K562 (cell line): Measurements from ENCODE around the gene CAPZA1. TPM values are rescaled to one million over a fixed set of nuclear protein-coding genes. Genes with fewer than 3 reads are reported as not detected.

Source experiments
- ARID1B ChIP-seq: fragments of 450-650 bp; IDR thresholded peaks from 2 replicates; pipeline ENCODE4 v1.6.1; 2016; ENCODE audit warnings: antibody characterized with exemption, mild to moderate bottlenecking, inconsistent platforms
- ATF1 ChIP-seq, 2 experiments: fragments of 450-650 bp in 1 of 2; IDR thresholded peaks; 2 replicates each; pipeline ENCODE4 v1.6.1; 2016; ENCODE audit warnings: missing compliant biosample characterization in 1 of 2, missing genetic modification characterization in 1 of 2
- CC2D1A ChIP-seq: fragments of 450-650 bp; IDR thresholded peaks from 2 replicates; pipeline ENCODE4 v1.6.1; 2017; ENCODE audit warnings: mild to moderate bottlenecking
- EGR1 ChIP-seq: fragments of 450-650 bp; conservative IDR thresholded peaks from 2 replicates; pipeline ENCODE4 v1.6.1; 2017; ENCODE audit warnings: mild to moderate bottlenecking
- HNRNPUL1 ChIP-seq: fragments of 200-400 bp; formaldehyde crosslinking; IDR thresholded peaks from 2 replicates; pipeline ENCODE4 v1.6.1; 2017; ENCODE audit warnings: low read length
- KLF6 ChIP-seq: fragments of 250-450 bp; sonication (Bioruptor Pico); IDR thresholded peaks from 2 replicates; pipeline ENCODE4 v1.4.0; 2020; ENCODE audit warnings: mild to moderate bottlenecking, moderate library complexity, borderline replicate concordance
- LARP7 ChIP-seq: fragments of 450-650 bp; IDR thresholded peaks from 2 replicates; pipeline ENCODE4 v1.6.1; 2016
- NBN ChIP-seq: fragments of 450-650 bp; IDR thresholded peaks from 2 replicates; pipeline ENCODE4 v1.6.1; 2016; ENCODE audit warnings: low read depth, mild to moderate bottlenecking
- NFRKB ChIP-seq: fragments of 450-650 bp; IDR thresholded peaks from 2 replicates; pipeline ENCODE4 v1.6.1; 2016; ENCODE audit warnings: low read depth
- POLR2A ChIP-seq: fragments of 450-650 bp; conservative IDR thresholded peaks from 2 replicates; pipeline ENCODE4 v1.6.1; 2016
- POLR2AphosphoS2 ChIP-seq: IDR thresholded peaks from 2 replicates; pipeline ENCODE4 v1.6.1; 2012; ENCODE audit warnings: low read length, improper control_type of control experiment
- TARDBP ChIP-seq: fragments of 450-650 bp; IDR thresholded peaks from 2 replicates; pipeline ENCODE4 v1.6.1; 2016
- TOE1 ChIP-seq, 2 experiments: fragments of 450-650 bp in 1 of 2; sonication (generic) in 1 of 2; formaldehyde crosslinking in 1 of 2; IDR thresholded peaks; 2 replicates each; pipeline versions ENCODE4 v1.7.1 to v1.8.0; 2016 to 2022; ENCODE audit warnings: borderline replicate concordance in 2 of 2, mild to moderate bottlenecking in 2 of 2, antibody characterized with exemption in 1 of 2, inconsistent platforms in 1 of 2, low read depth in 1 of 2, missing genetic modification reagents in 1 of 2, moderate library complexity in 1 of 2
- TRIM28 ChIP-seq: fragments of 450-650 bp; IDR thresholded peaks from 2 replicates; pipeline ENCODE4 v1.6.1; 2017
- ZFX ChIP-seq: sonication (generic); formaldehyde crosslinking; IDR thresholded peaks from 2 replicates; pipeline ENCODE4 v1.8.0; 2022; ENCODE audit warnings: mild to moderate bottlenecking, missing genetic modification reagents, moderate library complexity
- ZNF3 ChIP-seq: fragments of 250-450 bp; sonication (Bioruptor Pico); IDR thresholded peaks from 2 replicates; pipeline ENCODE4 v1.5.0; 2021; ENCODE audit warnings: mild to moderate bottlenecking, moderate library complexity
- ZNF324 ChIP-seq: fragments of 250-450 bp; sonication (Bioruptor Pico); IDR thresholded peaks from 2 replicates; pipeline ENCODE4 v1.4.0; 2020; ENCODE audit warnings: mild to moderate bottlenecking
- polyA plus RNA-seq, 8 experiments: library from polyadenylated mRNA; depleted of rRNA in 4 of 8; stranded (reverse) in 5 of 8; unstranded in 3 of 8; fragments of >200 nt; fragmentation: Nextera tagmentation in 2 of 8; fragmentation: Illumina TruSeq in 1 of 8; extraction: Ambion mirVana in 2 of 8; extraction: Trizol in 1 of 8; gene quantifications; 2 replicates each; pipeline versions ENCODE4 v1.2.1 to v1.2.3, GENCODE V29; 2011 to 2014; ENCODE audit warnings: inconsistent platforms in 1 of 8, missing spikeins in 1 of 8
- total RNA-seq, 7 experiments: library from RNA; depleted of rRNA in 6 of 7; stranded (reverse); fragments of >200 nt in 6 of 7; fragmentation: Illumina TruSeq in 2 of 7; extraction: Trizol in 2 of 7; gene quantifications; 2 replicates each; pipeline versions ENCODE4 v1.2.1 to v1.2.3, GENCODE V29; 2011 to 2021; ENCODE audit warnings: low replicate concordance in 1 of 7
- TF ChIP-seq, protein P1 (sequence below), 2 experiments: fragments of 450-650 bp in 1 of 2; sonication (generic) in 1 of 2; formaldehyde crosslinking in 1 of 2; IDR thresholded peaks; 2 replicates each; pipeline versions ENCODE4 v1.7.1 to v1.9.0; 2016 to 2022; ENCODE audit warnings: inconsistent platforms in 1 of 2, mild to moderate bottlenecking in 1 of 2, missing genetic modification reagents in 1 of 2
- TF ChIP-seq, protein P2 (sequence below): fragments of 450-650 bp; formaldehyde crosslinking; IDR thresholded peaks from 2 replicates; pipeline ENCODE4 v1.4.0; 2020; ENCODE audit warnings: mild to moderate bottlenecking, moderate library complexity

CAPZA1 gene
- total and polyA plus RNA-seq, 9 of the 15 experiments (the other 6 are each of a cell fraction or from before 2014, with no cell fraction given) = 237 to 1,020 (median 306) TPM

DNA sequence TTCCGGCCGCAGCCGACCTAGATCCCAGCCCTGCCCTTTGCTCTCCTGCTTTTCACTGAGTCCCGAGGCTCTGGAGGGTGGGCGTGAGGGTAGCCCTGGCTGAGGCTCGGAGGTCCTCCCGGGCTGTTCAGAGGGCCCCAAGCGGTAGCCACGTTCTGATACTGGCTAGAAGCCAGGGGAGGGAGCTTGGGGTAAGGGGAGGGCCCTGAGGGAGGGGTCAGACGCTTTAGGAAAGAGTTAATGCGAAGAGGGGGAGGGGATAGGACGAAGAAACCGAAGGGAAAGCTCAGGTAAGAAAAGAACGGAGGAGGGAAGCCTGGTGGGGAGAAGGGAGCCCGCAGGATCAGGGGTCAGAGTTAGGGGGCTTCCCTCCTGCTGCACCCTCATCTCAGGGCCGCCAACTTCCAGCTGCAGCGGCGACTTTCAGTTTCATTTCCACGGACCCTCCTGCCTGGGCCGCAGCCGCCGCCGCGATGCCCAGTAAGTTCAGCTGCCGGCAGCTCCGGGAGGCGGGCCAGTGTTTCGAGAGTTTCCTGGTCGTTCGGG is 54.9 kb downstream of the CAPZA1 start, which contains the start of gene MOV10 (continued):
- TF ChIP-seq, protein P1, sequence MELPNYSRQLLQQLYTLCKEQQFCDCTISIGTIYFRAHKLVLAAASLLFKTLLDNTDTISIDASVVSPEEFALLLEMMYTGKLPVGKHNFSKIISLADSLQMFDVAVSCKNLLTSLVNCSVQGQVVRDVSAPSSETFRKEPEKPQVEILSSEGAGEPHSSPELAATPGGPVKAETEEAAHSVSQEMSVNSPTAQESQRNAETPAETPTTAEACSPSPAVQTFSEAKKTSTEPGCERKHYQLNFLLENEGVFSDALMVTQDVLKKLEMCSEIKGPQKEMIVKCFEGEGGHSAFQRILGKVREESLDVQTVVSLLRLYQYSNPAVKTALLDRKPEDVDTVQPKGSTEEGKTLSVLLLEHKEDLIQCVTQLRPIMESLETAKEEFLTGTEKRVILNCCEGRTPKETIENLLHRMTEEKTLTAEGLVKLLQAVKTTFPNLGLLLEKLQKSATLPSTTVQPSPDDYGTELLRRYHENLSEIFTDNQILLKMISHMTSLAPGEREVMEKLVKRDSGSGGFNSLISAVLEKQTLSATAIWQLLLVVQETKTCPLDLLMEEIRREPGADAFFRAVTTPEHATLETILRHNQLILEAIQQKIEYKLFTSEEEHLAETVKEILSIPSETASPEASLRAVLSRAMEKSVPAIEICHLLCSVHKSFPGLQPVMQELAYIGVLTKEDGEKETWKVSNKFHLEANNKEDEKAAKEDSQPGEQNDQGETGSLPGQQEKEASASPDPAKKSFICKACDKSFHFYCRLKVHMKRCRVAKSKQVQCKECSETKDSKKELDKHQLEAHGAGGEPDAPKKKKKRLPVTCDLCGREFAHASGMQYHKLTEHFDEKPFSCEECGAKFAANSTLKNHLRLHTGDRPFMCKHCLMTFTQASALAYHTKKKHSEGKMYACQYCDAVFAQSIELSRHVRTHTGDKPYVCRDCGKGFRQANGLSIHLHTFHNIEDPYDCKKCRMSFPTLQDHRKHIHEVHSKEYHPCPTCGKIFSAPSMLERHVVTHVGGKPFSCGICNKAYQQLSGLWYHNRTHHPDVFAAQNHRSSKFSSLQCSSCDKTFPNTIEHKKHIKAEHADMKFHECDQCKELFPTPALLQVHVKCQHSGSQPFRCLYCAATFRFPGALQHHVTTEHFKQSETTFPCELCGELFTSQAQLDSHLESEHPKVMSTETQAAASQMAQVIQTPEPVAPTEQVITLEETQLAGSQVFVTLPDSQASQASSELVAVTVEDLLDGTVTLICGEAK (IDR thresholded peaks at IDR 0.05) = peak; percentile 65
- TF ChIP-seq, protein P1 (CRISPR knock-in tag; IDR thresholded peaks at IDR 0.05) = no peak
- TF ChIP-seq ARID1B (peak; percentile 69; the same call in 1 of the 2 replicates), ZFX (peak; percentile 91), HNRNPUL1 (peak; percentile 19; the same call in 1 of the 2 replicates), CC2D1A (peak; percentile 57; the same call in 1 of the 2 replicates), POLR2AphosphoS2 (peak; percentile 55), LARP7 (peak; percentile 77; the same call in 1 of the 2 replicates), NBN (peak; percentile 77; the same call in 1 of the 2 replicates), NFRKB (peak; percentile 78; the same call in 1 of the 2 replicates), KLF6 (CRISPR knock-in tag) (0 out of 2 replicates have a peak, but pooled peaks have one; percentile 14), EGR1 (peak; percentile 54), ATF1 (CRISPR knock-in tag; IDR thresholded peaks at IDR 0.05) (no peak), ATF1 (tag; IDR thresholded peaks at IDR 0.05) (0 out of 2 replicates have a peak, but pooled peaks have one; percentile 21), POLR2A (peak; percentile 87), ZNF324 (CRISPR knock-in tag) (0 out of 2 replicates have a peak, but pooled peaks have one; percentile 37), TOE1 (IDR thresholded peaks at IDR 0.05; ENCODE audit: borderline replicate concordance) (peak; percentile 53; the same call in 1 of the 2 replicates), TOE1 (CRISPR knock-in tag; IDR thresholded peaks at IDR 0.05; ENCODE audit: borderline replicate concordance, low read depth) (no peak), ZNF3 (CRISPR knock-in tag) (0 out of 2 replicates have a peak, but pooled peaks have one; percentile 6), TARDBP (0 out of 2 replicates have a peak, but pooled peaks have one; percentile 18), TRIM28 (peak; percentile 62; the same call in 1 of the 2 replicates)
- TF ChIP-seq, protein P2, sequence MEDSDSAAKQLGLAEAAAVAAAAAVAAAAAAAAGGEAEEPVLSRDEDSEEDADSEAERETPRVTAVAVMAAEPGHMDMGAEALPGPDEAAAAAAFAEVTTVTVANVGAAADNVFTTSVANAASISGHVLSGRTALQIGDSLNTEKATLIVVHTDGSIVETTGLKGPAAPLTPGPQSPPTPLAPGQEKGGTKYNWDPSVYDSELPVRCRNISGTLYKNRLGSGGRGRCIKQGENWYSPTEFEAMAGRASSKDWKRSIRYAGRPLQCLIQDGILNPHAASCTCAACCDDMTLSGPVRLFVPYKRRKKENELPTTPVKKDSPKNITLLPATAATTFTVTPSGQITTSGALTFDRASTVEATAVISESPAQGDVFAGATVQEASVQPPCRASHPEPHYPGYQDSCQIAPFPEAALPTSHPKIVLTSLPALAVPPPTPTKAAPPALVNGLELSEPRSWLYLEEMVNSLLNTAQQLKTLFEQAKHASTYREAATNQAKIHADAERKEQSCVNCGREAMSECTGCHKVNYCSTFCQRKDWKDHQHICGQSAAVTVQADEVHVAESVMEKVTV (CRISPR knock-in tag) = 0 out of 2 replicates have a peak, but pooled peaks have one; percentile 22
